ENCODE data around the gene BRF1.

DNA sequence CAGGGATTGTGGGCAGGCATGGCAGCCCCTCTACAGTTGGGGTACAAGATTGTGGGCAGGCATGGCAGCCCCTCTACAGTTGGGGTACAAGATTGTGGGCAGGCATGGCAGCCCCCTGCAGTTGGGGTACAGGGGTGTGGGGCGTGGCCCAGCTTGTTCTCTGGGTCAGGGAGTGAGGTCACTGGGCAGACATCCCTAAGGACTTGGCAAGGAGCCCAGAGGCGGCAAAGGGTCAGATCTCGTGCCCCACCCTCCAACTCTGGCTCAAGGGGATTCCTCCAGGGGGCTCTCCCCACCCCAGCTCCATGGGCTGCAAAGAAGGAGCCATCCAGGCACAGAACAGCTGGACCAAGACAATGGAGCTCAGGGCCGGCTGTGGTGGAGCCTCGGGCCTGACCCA is 93.9 kb downstream of the BRF1 start:
- no peak for TF ChIP-seq POLR2AphosphoS5 (IDR thresholded peaks at IDR 0.05; ENCODE audit: borderline replicate concordance, low read depth, low read length)
- TF ChIP-seq EZH2 (IDR thresholded peaks at IDR 0.05) = no peak
- TF ChIP-seq FOXP2 (optimal IDR thresholded peaks at IDR 0.05; ENCODE audit: control extremely low read depth, extremely low read length, insufficient read depth) = no peak

Data from SK-N-MC (cell line).